ENCODE measurements around the gene STRN3.

DNA sequence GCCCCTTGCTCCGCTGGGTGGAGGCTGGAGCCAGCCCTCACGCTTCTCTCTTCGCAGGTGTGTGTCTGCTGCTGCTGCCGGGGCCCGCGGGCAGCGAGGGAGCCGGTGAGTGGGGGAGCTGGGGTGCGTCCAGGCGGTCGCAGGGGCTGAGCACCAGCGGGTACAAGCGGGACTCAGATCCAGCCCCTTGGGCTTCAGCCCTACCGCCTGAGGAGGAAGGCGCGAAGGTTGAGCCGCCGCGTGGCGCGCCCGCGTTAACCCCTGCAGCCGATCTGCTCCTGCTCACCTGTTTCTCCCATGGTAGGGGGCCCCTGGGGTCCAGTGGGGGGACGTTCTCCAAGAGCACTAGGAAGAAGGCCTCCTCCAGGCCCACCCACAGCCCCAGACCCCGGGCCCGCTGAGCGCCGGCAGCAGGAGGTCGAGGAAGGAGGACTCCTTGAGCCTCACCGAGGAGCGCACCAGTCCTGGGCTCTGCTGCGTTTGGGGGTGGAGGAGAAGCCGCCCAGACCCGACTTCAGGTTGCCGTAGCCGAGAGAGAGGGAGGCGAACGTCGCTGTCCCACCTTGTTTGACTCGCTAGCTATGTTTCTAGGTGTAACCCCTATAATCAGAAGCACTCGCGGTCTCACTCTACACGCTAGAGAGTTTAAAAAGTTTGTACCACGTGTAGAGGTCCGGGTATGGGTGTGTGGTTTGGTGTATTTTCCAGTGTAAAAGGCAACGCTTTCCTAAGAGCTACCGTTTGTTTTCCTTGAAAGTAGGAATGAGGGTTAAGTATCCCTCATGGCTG is 151.0 kb downstream of the STRN3 start:
- TF ChIP-seq POLR2A (IDR thresholded peaks at IDR 0.05; ENCODE audit: low read depth, low read length) (no peak), RCOR1 (IDR thresholded peaks at IDR 0.05; ENCODE audit: insufficient replicate concordance, low read length) (no peak), MXI1 (IDR thresholded peaks at IDR 0.05; ENCODE audit: borderline replicate concordance, low read depth, low read length) (no peak), MAZ (IDR thresholded peaks at IDR 0.05; ENCODE audit: borderline replicate concordance, low read depth, low read length) (no peak)
- TF ChIP-seq, protein P1, sequence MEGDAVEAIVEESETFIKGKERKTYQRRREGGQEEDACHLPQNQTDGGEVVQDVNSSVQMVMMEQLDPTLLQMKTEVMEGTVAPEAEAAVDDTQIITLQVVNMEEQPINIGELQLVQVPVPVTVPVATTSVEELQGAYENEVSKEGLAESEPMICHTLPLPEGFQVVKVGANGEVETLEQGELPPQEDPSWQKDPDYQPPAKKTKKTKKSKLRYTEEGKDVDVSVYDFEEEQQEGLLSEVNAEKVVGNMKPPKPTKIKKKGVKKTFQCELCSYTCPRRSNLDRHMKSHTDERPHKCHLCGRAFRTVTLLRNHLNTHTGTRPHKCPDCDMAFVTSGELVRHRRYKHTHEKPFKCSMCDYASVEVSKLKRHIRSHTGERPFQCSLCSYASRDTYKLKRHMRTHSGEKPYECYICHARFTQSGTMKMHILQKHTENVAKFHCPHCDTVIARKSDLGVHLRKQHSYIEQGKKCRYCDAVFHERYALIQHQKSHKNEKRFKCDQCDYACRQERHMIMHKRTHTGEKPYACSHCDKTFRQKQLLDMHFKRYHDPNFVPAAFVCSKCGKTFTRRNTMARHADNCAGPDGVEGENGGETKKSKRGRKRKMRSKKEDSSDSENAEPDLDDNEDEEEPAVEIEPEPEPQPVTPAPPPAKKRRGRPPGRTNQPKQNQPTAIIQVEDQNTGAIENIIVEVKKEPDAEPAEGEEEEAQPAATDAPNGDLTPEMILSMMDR (conservative IDR thresholded peaks at IDR 0.05; ENCODE audit: low read depth, low read length): no peak

Measured in IMR-90 (cell line).